GM21723 (cell line): ENCODE results near the gene SC5D.

Experiments
- ATAC-seq: cut with Tn5 transposase; IDR thresholded peaks from one replicate; pipeline ENCODE4 v1.9.1; 2021; ENCODE audit warnings: mild to moderate bottlenecking, moderate library complexity; ENCODE audit not compliant: unreplicated experiment

Gene SC5D, protein sequence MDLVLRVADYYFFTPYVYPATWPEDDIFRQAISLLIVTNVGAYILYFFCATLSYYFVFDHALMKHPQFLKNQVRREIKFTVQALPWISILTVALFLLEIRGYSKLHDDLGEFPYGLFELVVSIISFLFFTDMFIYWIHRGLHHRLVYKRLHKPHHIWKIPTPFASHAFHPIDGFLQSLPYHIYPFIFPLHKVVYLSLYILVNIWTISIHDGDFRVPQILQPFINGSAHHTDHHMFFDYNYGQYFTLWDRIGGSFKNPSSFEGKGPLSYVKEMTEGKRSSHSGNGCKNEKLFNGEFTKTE

DNA sequence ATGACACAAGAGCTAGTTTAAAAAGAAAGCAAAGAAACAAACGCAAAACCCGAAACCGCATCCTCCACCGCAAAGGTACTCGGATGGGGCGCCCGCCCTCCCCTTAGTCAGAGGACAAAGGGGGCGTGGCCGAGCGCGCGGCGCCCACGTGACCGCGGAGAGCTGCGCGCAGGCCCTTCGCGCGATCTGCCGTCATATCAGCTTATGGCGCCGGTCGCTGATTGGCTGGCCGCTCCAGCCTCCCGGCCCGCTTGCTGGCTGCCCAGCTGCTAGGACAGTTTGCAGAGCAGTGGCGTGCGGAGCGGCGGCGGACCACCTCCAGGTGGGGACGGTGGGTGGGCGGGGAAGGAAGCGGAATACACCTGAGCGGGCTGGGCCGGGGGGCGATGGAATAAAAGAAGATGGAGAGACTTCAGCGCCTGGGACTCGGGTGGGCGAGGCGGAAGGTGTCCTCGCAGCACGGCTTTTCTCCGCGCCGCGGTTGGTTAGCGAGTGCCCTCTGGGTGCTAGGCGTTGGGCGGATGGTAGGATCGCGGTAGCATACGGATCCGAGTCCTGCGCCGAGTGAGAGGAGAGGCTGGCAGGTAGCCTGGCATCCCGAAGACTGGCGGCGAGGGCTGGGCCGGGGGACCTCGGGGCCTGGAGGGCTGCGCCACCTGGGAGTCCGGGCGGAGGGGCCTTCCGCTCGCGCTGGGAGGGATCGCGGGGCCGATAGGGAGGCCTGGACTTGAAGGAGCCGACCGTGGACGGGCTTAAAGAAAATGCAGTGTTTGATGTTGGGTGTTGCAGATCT, at the start of gene SC5D:
TSS of gene SC5D (plus strand) at position 277 of the 793 bp plus-strand sequence. CDS start 10,605 bp downstream, outside the sequence.
- peak; percentile 97 for ATAC-seq

DNA sequence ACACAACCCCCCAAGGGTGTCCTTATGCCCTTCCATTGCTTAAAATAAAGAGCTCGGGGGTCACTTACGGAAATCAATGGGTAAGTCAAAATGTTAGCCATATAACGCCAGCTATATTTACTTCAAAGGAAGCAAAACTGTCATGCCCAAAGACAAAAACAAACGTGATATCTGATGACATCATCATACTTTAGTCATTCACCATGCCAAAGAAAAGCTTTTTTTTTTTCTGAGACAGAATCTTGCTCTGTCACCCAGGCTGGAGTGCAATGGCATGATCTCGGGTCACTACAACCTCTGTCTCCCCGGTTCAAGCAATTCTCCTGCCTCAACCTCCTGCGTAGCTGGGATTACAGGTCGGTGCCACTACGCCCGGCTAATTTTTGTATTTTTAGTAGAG, 47.7 kb upstream of the SC5D start:
- ATAC-seq: no peak

DNA sequence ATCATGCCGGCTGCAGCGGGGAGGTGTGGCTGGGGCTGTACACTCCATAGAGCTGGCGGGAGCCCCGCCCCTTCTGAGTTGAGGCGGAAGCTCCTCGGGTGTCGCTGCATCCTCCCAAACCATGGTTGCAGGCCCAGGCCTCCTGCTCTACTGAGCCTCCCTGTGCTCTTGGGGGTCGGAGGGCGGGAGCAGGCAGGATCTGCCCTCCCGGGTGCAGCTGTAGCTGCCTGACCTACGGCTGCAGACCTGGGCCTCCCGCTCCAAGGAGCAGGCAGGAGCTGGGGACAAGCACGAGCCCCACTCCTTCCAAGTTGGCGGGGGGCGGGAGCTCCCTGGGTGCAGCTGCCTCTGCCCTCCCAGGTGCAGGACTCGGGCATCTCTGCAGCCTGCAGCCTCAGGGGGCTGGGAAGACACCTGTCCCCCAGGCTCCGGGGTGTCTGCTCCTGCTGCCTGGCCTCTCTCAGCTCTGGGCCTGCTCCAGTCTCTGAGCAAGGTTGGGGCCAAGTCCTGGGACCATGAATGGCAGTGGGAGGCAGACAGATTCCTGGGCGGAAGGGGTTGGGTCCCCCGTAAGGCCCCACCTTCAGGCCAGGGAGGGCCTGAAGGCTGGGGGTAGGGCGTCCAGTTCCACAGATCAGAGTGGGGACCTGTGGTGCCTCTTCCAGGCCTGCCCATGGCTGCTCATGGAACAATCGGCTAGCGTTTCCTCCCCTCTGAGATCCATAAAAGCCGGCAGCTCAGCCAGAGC, 46.4 kb upstream of the SC5D start:
- ATAC-seq: no peak

DNA sequence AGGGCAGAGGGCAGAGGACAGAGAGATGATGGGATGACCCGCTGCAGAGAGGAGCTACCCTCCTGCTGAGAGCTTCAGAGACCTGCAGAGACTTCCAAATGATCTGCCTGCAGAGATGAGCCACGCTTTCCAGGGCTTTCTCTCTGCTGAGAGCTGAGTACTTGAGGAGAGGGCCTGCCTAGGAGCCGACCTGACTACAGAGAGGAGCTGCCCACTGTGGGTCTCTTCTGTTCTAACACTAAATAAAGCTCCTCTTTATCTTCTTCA, 45.9 kb upstream of the SC5D start:
- ATAC-seq: no peak

DNA sequence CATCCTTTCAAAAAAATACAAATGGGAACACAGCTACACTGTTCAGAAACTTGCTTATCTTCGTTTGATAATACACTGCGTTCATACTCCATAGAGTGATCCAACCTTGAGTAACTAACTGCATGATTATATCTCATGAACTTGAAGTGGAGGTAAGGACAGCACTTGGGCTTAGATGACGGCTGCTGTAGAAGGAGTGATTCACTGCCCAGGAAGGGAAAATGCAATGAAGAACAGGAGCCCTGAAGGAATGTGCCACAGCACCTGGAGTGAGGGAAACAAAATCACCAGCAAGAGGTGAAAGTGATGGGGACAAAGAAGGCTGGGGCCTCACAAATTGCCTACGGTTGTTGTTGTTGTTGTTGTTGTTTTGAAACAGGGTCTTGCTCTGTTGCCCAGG, 44.1 kb upstream of the SC5D start:
- ATAC-seq: no peak

DNA sequence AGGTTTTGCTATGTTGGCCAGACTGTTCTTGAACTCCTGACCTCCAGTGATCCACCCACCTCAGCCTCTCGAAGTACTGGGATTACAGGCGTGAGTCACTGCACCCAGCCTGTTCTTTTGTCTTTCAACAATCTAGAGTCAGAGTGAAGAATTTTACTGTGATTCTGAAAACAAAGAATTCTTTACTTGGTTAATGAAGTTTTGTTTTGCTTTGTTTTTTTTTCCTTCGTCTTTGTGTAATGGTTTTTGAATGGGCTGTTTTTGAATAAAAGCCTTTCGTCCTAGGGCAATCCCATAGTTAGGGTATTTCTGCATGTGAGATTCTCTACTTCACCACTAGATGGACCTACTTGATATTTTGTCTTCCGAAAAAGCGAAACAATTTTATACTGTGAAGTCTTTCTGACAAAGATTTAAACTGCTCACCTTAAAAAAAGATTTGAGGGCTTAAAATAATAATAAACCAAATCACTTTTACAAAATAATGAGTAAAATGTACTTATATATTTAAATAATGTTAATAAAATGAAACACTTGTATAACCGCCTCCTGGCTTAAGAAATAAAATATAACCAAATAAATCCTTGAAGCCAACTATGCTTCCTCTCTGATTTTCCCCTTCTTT, 43.4 kb upstream of the SC5D start:
- ATAC-seq: no peak

DNA sequence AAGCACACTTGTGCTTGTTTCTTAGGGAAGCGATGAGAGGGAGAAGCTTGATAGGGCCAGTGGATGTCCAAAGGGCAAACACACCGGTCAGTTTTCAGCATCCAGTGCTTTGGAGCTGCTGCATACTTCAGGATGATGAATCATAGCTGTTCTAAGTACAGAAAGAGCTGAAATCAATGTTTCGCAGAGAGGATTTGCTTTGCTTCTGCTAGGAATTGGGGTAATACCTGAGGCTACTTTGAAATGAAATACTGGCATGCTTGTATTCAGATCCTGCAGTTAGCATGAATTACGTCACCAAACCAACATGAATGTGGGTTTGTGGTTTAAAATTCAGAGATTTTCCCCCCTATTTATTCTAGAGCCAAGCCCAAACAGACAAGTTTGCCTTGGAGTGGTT, 41.7 kb upstream of the SC5D start:
- ATAC-seq: no peak

DNA sequence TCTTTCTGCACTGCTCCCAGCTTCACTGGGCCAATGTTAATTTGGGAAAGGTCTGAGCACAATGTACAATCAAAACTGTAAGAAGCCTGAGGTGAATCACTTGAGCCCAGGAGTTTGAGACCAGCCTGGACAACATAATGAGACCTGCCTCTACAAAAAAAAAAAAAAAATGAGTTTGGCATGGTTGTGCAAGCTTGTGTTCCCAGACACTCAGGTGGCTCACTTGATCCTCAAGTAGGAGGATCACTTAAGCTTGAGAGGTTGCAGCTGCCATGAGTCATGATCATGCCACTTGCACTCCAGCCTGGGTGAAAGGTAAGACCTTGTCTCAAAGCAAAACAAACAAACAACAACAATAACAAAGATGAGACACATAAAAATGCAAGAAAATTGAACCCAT, 38.6 kb upstream of the SC5D start:
- no peak for ATAC-seq

DNA sequence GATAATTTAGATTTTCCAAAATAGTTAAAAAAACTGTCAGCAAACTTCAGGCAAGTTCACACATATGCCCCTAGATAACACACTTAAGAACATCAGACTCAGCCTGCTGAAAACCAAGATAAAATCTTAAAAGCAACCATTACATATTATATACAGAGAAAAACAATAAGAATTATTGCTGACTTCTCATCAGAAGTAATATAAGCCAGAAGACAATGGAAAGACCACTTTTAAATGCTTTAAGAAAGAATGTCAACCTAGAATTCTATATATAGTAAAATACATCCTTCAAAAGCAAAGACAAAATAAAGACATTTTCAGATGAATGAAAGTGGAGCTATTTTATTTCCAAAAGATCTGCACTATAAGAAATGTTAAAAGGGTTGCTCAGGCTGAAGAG, 37.8 kb upstream of the SC5D start:
- no peak for ATAC-seq

DNA sequence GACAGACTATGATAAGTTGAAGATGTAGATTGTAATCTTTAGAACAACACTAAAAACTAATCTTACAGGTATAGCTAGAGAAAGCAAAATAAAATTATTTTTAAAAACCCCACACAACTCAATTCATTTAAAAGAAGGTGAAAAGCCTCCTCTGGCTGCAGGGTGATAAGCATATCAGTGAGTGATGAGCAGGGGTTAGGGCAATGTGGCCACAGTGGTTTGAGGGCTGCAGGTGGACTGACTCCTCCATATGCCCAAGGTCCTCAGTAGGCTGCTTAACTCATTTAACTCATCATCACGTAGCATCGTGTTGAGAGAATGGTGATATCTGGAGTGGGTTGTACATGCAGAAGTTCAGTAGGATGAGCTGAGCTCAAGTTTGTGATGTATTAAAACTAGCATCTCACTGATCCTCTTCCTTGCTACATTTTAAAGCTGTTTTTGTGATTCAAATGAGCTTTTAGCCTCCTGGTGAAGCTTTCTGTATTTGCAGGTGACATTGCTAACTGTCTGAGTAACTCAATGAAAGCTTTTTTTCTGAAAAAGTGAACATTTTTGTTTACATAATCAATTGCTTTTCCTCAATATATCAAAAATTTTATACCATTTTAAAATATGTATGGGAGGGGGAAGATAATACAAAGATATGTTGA, 37.0 kb upstream of the SC5D start:
- ATAC-seq: no peak

DNA sequence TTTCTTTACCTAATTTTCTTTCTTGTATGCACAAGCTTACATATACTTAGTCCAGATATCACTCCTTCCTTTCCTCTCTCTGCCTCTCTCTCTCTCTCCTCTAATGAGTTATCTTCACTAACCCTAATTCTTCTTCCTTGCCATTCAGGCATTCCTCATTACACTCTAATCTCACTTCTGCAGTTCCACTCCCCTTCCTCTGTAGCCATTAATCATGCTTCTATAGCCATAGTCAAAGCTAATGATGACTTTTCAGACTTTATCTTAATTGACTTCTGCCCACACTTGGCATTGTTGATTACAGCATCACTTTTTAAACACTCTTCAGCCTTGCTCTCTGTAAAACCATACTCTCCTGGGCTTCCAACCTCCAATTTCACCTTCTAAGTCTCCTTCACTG, 35.3 kb upstream of the SC5D start:
- ATAC-seq: no peak

DNA sequence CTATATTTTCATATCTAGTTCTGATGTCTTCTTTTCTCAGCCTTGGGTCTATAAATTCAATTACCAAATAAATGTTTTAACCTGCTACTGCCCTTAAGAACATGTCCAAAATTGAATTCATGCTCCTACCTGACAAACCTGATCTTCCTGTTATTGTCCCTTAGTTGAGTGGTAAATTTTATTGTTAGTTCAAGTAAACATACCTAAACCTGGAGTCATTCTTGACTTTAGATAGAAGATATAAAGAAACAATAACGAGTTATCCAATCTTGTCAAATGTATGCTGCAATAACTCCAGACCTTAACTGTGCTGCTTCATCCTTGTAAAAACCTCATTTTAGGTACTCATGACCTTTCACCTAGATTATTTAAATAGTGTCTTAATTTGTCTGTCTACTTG, 34.6 kb upstream of the SC5D start:
- ATAC-seq: no peak

DNA sequence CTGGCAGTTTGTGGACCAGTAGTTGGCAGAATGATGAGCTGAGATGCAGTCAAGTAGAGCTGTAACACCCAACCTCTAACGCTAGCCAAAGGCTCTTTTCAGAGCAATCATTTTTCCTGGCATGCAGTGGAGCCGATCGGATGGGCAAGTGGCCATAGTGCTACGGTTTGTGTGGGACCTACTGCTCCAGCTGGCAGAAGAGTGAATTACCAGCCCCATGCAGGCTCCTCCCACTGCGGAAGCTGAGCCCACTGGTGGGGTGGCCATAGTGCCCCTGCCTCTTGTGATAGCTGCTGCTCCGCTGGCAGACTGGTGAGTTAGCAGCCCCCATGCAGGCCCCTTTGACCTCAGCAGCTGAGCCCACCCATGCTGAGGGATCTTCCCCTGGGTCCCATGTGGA, 27.0 kb upstream of the SC5D start:
- ATAC-seq: no peak

DNA sequence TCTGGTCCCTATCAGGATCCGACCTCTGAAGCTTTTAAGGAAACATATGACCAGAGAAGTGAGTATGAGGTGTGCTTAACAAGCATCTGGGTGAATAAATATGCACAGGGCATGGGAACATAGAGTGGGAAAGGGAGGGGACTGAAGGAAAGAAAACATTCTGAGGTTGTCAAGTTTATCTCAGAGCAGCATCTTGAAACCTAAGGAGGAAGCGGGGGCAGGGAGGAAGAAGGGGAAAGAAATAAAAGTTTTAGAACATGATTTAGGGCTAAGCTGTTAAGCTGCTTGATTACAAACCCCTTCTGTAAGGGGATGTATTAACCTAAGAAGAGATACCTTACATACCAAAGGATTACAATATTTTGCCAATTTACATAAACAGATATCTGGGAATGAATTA, 24.0 kb upstream of the SC5D start:
- no peak for ATAC-seq

DNA sequence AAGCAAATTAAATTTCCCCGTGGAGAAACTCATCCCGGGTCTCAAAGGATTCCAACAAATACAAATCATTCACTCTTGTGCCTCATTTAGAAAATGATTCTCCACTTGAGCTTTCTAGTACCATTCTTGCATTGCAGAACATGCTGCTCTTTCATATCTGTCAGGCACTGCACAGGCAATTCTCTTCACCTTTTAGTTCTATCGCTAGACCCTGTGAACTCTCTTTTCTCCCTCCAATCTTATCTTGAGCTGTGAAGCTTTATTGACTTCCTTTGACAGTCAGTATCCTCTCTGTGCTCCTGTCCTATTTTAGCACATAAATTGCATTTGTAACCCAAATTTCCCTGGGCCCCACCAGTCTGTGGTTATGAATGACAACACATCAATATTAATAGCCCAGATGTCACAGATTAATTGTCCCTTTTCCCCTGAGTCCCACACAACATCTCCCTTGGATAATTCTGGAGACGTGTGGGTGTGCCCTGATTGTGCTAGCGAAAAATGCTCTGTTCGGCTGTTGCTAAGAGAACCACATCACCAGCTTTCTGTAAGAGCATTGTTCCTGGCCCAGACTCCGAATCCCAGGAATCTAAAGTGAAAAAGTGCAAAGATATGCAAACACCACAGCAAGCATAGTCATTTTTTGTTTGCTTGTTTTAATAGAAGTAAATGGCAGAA, 22.4 kb upstream of the SC5D start:
- ATAC-seq: no peak

DNA sequence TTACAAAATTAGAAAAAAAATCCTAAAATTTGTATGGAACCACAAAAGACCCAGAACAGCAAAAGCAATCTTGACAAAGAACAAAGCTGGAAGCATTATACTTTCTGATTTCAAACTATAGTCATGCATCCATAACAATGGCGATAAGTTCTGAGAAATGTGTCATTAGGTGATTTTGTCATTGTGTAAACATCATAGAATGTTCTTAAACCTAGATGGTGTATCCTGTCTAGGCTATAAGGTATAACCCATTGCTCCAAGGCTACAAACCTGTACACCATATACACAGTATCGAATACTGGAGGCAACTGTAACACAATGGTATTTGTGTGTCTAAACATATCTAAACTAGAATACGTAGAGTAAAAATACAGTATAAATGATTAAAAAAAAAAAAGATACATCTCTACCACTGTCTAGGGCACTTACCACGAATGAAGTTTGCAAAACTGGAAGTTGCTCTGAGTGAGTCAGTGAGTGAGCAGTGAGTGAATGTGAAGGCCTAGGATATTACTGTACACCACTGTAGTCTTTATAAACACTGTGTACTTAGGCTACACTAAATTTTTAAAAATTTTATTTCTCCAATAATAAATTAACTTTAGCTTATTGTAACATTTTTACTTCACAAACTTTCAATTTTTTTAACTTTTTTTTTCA, 18.1 kb upstream of the SC5D start:
- no peak for ATAC-seq

DNA sequence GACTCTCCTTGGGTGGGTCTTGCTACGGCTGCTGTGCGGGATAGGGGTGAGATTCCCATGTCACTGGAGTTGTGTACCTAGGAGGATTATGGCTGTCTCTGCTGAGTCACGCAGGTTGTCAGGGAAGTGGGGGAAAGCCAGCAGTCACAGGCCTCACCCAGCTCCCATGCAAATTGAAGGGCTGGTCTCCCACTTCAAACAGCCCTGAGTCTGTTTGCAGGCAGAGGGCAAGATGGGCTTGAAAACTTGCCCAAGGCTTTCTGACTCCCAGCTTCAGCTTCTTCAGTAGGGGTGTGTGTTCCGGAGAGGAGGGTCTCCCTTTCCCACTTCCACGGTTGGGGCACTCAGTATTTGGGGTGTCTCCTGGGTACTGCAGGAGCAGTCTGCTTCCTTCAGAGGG, 10.9 kb upstream of the SC5D start:
- no peak for ATAC-seq

DNA sequence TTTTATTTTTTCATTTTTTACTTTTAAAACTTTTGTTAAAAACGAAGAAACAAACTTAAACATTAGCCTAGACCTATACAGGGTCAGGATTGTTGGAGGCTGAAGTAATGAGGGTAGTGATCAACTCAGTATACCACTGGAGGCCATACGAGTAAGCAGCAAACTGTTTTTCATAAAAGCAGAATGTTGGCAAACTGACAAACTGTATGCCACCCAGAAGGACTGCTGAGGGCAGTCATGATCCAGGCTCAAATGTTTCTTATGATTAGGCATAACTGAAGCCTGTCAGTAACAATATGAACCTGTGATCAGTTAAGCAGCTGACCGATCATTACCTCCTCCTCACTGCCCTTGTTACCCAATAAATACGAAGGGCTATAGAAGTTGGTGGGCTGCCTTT, 10.2 kb upstream of the SC5D start:
- no peak for ATAC-seq

DNA sequence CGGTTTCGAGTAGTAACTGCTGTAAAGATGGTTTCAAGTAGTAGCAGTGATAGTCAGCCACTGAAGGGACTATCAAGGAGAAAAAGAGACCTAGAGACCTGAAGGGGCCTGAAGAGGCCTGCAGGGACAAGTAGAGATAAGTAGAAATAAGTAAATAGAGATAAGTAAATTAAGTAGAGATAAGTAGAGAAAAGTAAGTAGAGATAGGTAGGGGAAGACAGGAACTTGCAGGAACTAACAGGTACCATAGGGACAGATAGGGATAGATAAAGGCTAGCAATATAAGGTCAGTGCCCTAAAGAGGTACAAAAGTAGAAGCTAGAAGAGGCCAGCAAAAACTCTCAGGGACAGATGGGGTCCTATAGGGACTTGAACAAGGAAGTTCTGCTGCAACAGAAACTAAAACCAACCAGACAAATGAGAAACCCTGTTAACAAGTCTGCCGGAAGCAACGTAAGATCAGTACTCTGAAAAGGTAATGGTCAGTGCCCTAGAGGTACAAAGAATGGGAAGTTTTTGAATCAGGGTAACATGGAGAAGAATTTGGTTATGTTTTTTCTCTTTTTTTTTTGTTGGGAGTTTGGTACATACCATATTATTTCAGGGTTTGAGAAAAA, 9.6 kb upstream of the SC5D start:
- ATAC-seq: peak; percentile 74

DNA sequence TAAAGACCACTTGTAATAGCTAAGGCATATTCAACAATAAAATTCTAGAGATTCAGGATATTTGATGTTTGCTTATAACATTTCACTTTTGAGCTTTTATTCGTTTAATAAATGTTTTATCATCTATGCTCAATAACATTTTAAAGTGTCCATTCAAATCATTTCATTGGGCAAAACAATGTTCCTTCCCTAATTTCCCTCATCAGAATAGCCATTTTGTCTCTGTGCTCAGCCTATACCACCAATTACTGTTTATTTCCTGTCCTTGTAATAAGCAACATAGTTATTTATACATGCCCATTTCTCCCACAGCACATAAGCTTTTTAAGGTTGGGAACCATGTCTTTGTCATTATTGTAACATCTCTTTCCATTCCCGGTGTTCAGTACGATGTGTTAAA, 1.3 kb upstream of the SC5D start:
- ATAC-seq: no peak
